Mesendoderm (in vitro differentiated cells): ENCODE data around the gene DGCR2.

Source experiments
- DNase-seq: peaks from one replicate; pipeline ENCODE4 v3.0.0; 2013
- H2AK5ac ChIP-seq: 2 replicates; pipeline ENCODE4 v1.6.1; 2013; ENCODE audit warnings: low read length, inconsistent platforms
- H2BK120ac ChIP-seq: 2 replicates; pipeline ENCODE4 v1.6.1; 2013; ENCODE audit warnings: low read depth, mild to moderate bottlenecking, low read length, moderate library complexity, mixed read lengths
- H2BK15ac ChIP-seq: replicated peaks from 2 replicates; pipeline ENCODE4 v1.6.1; 2013; ENCODE audit warnings: low read depth, mild to moderate bottlenecking, moderate library complexity
- H2BK5ac ChIP-seq: 2 replicates; pipeline ENCODE4 v1.6.1; 2013; ENCODE audit warnings: low read length, inconsistent platforms
- H3K18ac ChIP-seq: 2 replicates; pipeline ENCODE4 v1.6.1; 2013; ENCODE audit warnings: mild to moderate bottlenecking, low read length, mixed read lengths
- H3K23ac ChIP-seq: one replicate; pipeline ENCODE4 v1.6.1; 2013; ENCODE audit warnings: low read length
- H3K27ac ChIP-seq: 2 replicates; pipeline ENCODE4 v1.5.1; 2013; ENCODE audit warnings: low read depth, mild to moderate bottlenecking, inconsistent platforms, low read length, moderate library complexity
- H3K27me3 ChIP-seq: 2 replicates; pipeline ENCODE4 v1.6.1; 2013; ENCODE audit warnings: low read length, control low read depth, mild to moderate bottlenecking, inconsistent platforms; ENCODE audit not compliant: insufficient read depth, poor library complexity
- H3K36me3 ChIP-seq: 2 replicates; pipeline ENCODE4 v1.6.1; 2013; ENCODE audit warnings: low read length, inconsistent platforms; ENCODE audit not compliant: control insufficient read depth, insufficient read depth
- H3K4ac ChIP-seq: one replicate; pipeline ENCODE4 v1.6.1; 2013; ENCODE audit warnings: low read depth, mild to moderate bottlenecking, low read length, moderate library complexity
- H3K4me1 ChIP-seq: 2 replicates; pipeline ENCODE4 v1.6.1; 2013; ENCODE audit warnings: low read depth, low read length, inconsistent platforms; ENCODE audit not compliant: control insufficient read depth
- H3K4me2 ChIP-seq: 2 replicates; pipeline ENCODE4 v1.6.1; 2013; ENCODE audit warnings: low read length
- H3K4me3 ChIP-seq: 2 replicates; pipeline ENCODE4 v1.5.1; 2013; ENCODE audit warnings: mild to moderate bottlenecking, low read length
- H3K56ac ChIP-seq: one replicate; pipeline ENCODE4 v1.6.1; 2013; ENCODE audit warnings: low read length
- H3K79me1 ChIP-seq: 2 replicates; pipeline ENCODE4 v1.6.1; 2013; ENCODE audit warnings: low read length, inconsistent platforms
- H3K79me2 ChIP-seq: 2 replicates; pipeline ENCODE4 v1.6.1; 2013; ENCODE audit warnings: mild to moderate bottlenecking, low read length; ENCODE audit not compliant: control insufficient read depth, insufficient read depth
- H3K9ac ChIP-seq: 2 replicates; pipeline ENCODE4 v1.6.1; 2013; ENCODE audit warnings: low read length, inconsistent platforms
- H4K5ac ChIP-seq: one replicate; pipeline ENCODE4 v1.6.1; 2013; ENCODE audit warnings: low read length
- H4K8ac ChIP-seq: one replicate; pipeline ENCODE4 v1.6.1; 2013; ENCODE audit warnings: low read depth, mild to moderate bottlenecking, control low read depth, low read length, moderate library complexity
- WGBS: extraction: QIAGEN DNeasy Blood & Tissue Kit; methylation state at CpG from one replicate; pipeline ENCODE4 v1.1.7; 2013; ENCODE audit warnings: low lambda C conversion rate, missing lambda C conversion rate; ENCODE audit not compliant: insufficient coverage; ENCODE audit errors: extremely low coverage; 5-methylcytosine and 5-hydroxymethylcytosine counted together

The DGCR2 gene

GRCh38 chr22:19147195-19147780 lies 25.1 kb upstream of the DGCR2 start:
- Histone ChIP-seq H3K9ac (no peak overlapping the region), H4K8ac (no peak overlapping the region), H3K36me3 (no peaks in the 10 kb centered on the region), H3K27ac (no peak overlapping the region), H3K4ac (no peak overlapping the region), H2BK120ac (no peak overlapping the region), H4K5ac (no peak overlapping the region), H3K79me1 (peaks cover 9% of the 10 kb centered on the region), H3K4me2 (no peak overlapping the region), H3K79me2 (peaks cover 10% of the 10 kb centered on the region), H2BK5ac (no peak overlapping the region), H3K18ac (no peak overlapping the region), H3K27me3 (peaks cover 45% of the 10 kb centered on the region), H2AK5ac (no peak overlapping the region), H2BK15ac (no peak overlapping the region), H3K23ac (no peak overlapping the region), H3K4me1 (no peaks in the 10 kb centered on the region), H3K4me3 (no peak overlapping the region), H3K56ac (no peak overlapping the region)
- WGBS, result no CpG with 5 or more reads among the region's 9 CpGs
- peak; percentile 49 for DNase-seq

GRCh38 chr22:19146215-19146968 lies 24.2 kb upstream of the DGCR2 start:
- no CpG with 5 or more reads among the region's 11 CpGs for WGBS
- no peak overlapping the region for H3K4ac ChIP-seq
- no peak overlapping the region for H4K5ac ChIP-seq
- H3K27me3 ChIP-seq, result peaks cover 37% of the 10 kb centered on the region
- no peak overlapping the region for H2BK120ac ChIP-seq
- H3K4me3 ChIP-seq, result no peak overlapping the region
- H2BK5ac ChIP-seq, result no peak overlapping the region
- H2BK15ac ChIP-seq, result no peak overlapping the region
- no peaks in the 10 kb centered on the region for H3K36me3 ChIP-seq
- no peaks in the 10 kb centered on the region for H3K4me1 ChIP-seq
- no peak overlapping the region for H3K23ac ChIP-seq
- H3K18ac ChIP-seq, result no peak overlapping the region
- no peak for DNase-seq
- peaks cover 10% of the 10 kb centered on the region for H3K79me2 ChIP-seq
- no peak overlapping the region for H3K9ac ChIP-seq
- no peak overlapping the region for H3K4me2 ChIP-seq
- H3K27ac ChIP-seq, result no peak overlapping the region
- H3K56ac ChIP-seq, result no peak overlapping the region
- peaks cover 9% of the 10 kb centered on the region for H3K79me1 ChIP-seq
- H2AK5ac ChIP-seq, result no peak overlapping the region
- H4K8ac ChIP-seq, result no peak overlapping the region

DNA sequence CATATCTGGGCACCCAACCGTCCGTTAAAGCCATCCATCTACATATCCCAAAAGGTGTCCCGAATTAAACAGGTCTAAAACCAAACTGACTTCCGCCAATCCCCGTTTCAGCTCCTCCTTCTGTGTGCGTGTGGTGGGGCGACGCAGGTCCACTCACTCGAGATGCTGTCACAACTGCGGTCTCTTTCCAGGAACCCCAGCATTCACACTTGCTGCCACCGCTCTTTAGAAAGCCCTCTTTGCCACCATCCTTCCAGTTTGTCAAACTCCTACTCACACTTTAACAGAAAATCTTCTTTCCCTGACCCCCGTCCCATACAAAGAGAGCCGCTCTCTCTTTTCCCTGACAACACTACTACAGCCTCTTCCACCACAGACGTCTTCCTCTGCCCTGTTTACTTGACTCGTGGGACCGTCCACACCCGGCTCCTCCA lies 21.8 kb upstream of the DGCR2 start:
- Histone ChIP-seq H3K4me3 (peak overlapping the region; percentile 99), H3K79me2 (peaks cover 10% of the 10 kb centered on the region), H3K56ac (peak overlapping the region; percentile 96), H2BK5ac (no peak overlapping the region), H4K5ac (no peak overlapping the region), H2BK15ac (no peak overlapping the region), H3K27ac (no peak overlapping the region), H2AK5ac (peak overlapping the region; percentile 69), H3K4me2 (peak overlapping the region; percentile 100), H3K9ac (peak overlapping the region; percentile 96), H3K4ac (no peak overlapping the region), H3K27me3 (peaks cover 14% of the 10 kb centered on the region), H3K79me1 (peaks cover 9% of the 10 kb centered on the region), H2BK120ac (no peak overlapping the region), H3K18ac (no peak overlapping the region), H3K4me1 (no peaks in the 10 kb centered on the region), H4K8ac (no peak overlapping the region), H3K36me3 (peaks cover 1% of the 10 kb centered on the region), H3K23ac (no peak overlapping the region)
- WGBS, result no CpG with 5 or more reads among the region's 17 CpGs
- no peak for DNase-seq

DNA sequence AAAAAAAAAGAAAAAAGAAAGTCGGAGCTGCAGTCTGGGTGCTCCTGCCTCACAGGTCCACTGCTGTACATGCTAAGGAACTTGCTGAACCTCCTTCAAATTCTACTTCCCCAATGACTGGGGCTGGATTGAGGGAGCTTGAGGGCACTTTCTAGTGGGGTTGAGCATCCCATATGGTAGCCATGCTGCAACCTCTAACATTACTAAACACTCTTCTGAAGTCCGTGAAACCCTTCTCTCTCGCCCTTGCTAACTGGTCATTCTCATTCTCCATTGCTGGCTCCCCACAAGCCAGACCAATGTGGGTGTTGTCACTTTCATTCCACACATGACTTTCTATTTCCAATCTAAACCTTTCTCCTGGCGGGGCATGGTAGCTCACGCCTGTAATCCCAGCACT lies 21.0 kb upstream of the DGCR2 start:
- Histone ChIP-seq H3K9ac (no peak overlapping the region), H2BK120ac (no peak overlapping the region), H2BK5ac (no peak overlapping the region), H3K79me1 (peaks cover 9% of the 10 kb centered on the region), H3K36me3 (peaks cover 1% of the 10 kb centered on the region), H3K4me3 (no peak overlapping the region), H3K4me2 (no peak overlapping the region), H3K4me1 (no peaks in the 10 kb centered on the region), H3K4ac (no peak overlapping the region), H4K8ac (no peak overlapping the region), H3K56ac (no peak overlapping the region), H3K27me3 (peaks cover 6% of the 10 kb centered on the region), H2AK5ac (no peak overlapping the region), H3K18ac (no peak overlapping the region), H3K27ac (no peak overlapping the region), H4K5ac (no peak overlapping the region), H2BK15ac (no peak overlapping the region), H3K79me2 (peaks cover 10% of the 10 kb centered on the region), H3K23ac (no peak overlapping the region)
- WGBS, result no CpG with 5 or more reads among the region's 5 CpGs
- no peak for DNase-seq

- no peak overlapping the region for H3K4ac ChIP-seq
Observed at GRCh38 chr22:19142394-19142793, 20.2 kb upstream of the DGCR2 start.

More at GRCh38 chr22:19142394-19142793, 20.2 kb upstream of the DGCR2 start:
- no peak overlapping the region for H3K4me3 ChIP-seq
- H3K4me2 ChIP-seq, result no peak overlapping the region
- H3K27me3 ChIP-seq, result peaks cover 1% of the 10 kb centered on the region
- no peak overlapping the region for H2BK5ac ChIP-seq
- H3K23ac ChIP-seq, result no peak overlapping the region
- H3K56ac ChIP-seq, result no peak overlapping the region
- no peak overlapping the region for H4K5ac ChIP-seq
- H2BK15ac ChIP-seq, result no peak overlapping the region
- no peak overlapping the region for H3K27ac ChIP-seq
- WGBS, result no CpG with 5 or more reads among the region's 9 CpGs
- no peak for DNase-seq
- H2AK5ac ChIP-seq, result no peak overlapping the region
- no peak overlapping the region for H2BK120ac ChIP-seq
- H3K18ac ChIP-seq, result no peak overlapping the region
- peaks cover 9% of the 10 kb centered on the region for H3K79me1 ChIP-seq
- H3K36me3 ChIP-seq, result peaks cover 4% of the 10 kb centered on the region
- H3K4me1 ChIP-seq, result no peaks in the 10 kb centered on the region
- H3K9ac ChIP-seq, result no peak overlapping the region
- peaks cover 10% of the 10 kb centered on the region for H3K79me2 ChIP-seq
- H4K8ac ChIP-seq, result no peak overlapping the region
